H9 (cell line): Measurements from ENCODE around the gene TYW1. TPM values are rescaled to one million over a fixed set of nuclear protein-coding genes. Genes with fewer than 3 reads are reported as not detected.
"Not testable (repeated sequence)": the region's sequence is repeated elsewhere in the genome, so short reads cannot be mapped to it uniquely, and the experiment has no call there.

ENCODE experiments used
- DNase-seq: peaks from one replicate; pipeline ENCODE4 v3.0.0-alpha.2; 2017
- H2AFZ ChIP-seq: one replicate; pipeline ENCODE4 v1.6.1; 2013; ENCODE audit warnings: mild to moderate bottlenecking, low read length, control low read depth, moderate library complexity
- H2AK5ac ChIP-seq: 2 replicates; pipeline ENCODE4 v1.6.1; 2013; ENCODE audit warnings: low read length, control low read depth, mixed read lengths; ENCODE audit not compliant: insufficient read length
- H2BK120ac ChIP-seq: one replicate; pipeline ENCODE4 v1.6.1; 2013; ENCODE audit warnings: low read depth, mild to moderate bottlenecking, low read length, control low read depth, inconsistent platforms; ENCODE audit not compliant: poor library complexity, severe bottlenecking
- H2BK12ac ChIP-seq: 2 replicates; pipeline ENCODE4 v1.6.1; 2013; ENCODE audit warnings: low read length, control low read depth, mixed read lengths, low read depth; ENCODE audit not compliant: insufficient read length
- H2BK15ac ChIP-seq: 2 replicates; pipeline ENCODE4 v1.6.1; 2013; ENCODE audit warnings: low read depth, low read length, control low read depth
- H2BK20ac ChIP-seq: one replicate; pipeline ENCODE4 v1.6.1; 2013; ENCODE audit warnings: low read depth, mild to moderate bottlenecking, low read length, control low read depth, inconsistent platforms; ENCODE audit not compliant: poor library complexity, severe bottlenecking
- H2BK5ac ChIP-seq: 2 replicates; pipeline ENCODE4 v1.6.1; 2013; ENCODE audit warnings: low read length, control low read depth, mixed read lengths; ENCODE audit not compliant: insufficient read length
- H3K14ac ChIP-seq: 2 replicates; pipeline ENCODE4 v1.6.1; 2013; ENCODE audit warnings: low read length, control low read depth; ENCODE audit not compliant: insufficient read depth
- H3K18ac ChIP-seq: 2 replicates; pipeline ENCODE4 v1.6.1; 2013; ENCODE audit warnings: low read depth, mild to moderate bottlenecking, mixed read lengths, low read length, control low read depth; ENCODE audit not compliant: insufficient read length
- H3K23ac ChIP-seq: 2 replicates; pipeline ENCODE4 v1.6.1; 2013; ENCODE audit warnings: low read length, control low read depth, mixed read lengths, low read depth; ENCODE audit not compliant: insufficient read length
- H3K23me2 ChIP-seq: 2 replicates; pipeline ENCODE4 v1.6.1; 2013; ENCODE audit warnings: low read depth, mild to moderate bottlenecking, mixed read lengths, low read length, control low read depth; ENCODE audit not compliant: insufficient read length, poor library complexity, severe bottlenecking
- H3K27ac ChIP-seq: 2 replicates; pipeline ENCODE4 v1.5.1; 2013; ENCODE audit warnings: low read length, control low read depth, mixed read lengths, low read depth; ENCODE audit not compliant: insufficient read length
- H3K27me3 ChIP-seq: 2 replicates; pipeline ENCODE4 v1.6.1; 2013; ENCODE audit warnings: low read length, control low read depth, inconsistent platforms; ENCODE audit not compliant: insufficient read depth
- H3K4ac ChIP-seq: 2 replicates; pipeline ENCODE4 v1.6.1; 2013; ENCODE audit warnings: low read depth, mild to moderate bottlenecking, control low read depth, inconsistent platforms, low read length, moderate library complexity
- H3K4me1 ChIP-seq: 2 replicates; pipeline ENCODE4 v1.6.1; 2013; ENCODE audit warnings: low read length, control low read depth, inconsistent platforms; ENCODE audit not compliant: insufficient read depth
- H3K4me2 ChIP-seq: 2 replicates; pipeline ENCODE4 v1.6.1; 2013; ENCODE audit warnings: low read length, control low read depth, mixed read lengths; ENCODE audit not compliant: insufficient read length, insufficient read depth
- H3K56ac ChIP-seq: 2 replicates; pipeline ENCODE4 v1.6.1; 2013; ENCODE audit warnings: low read depth, mild to moderate bottlenecking, mixed read lengths, low read length, control low read depth; ENCODE audit not compliant: insufficient read length
- H3K79me1 ChIP-seq: 2 replicates; pipeline ENCODE4 v1.6.1; 2013; ENCODE audit warnings: low read depth, mild to moderate bottlenecking, moderate library complexity, low read length, control low read depth, inconsistent platforms; ENCODE audit not compliant: insufficient read depth, poor library complexity, severe bottlenecking
- H3K79me2 ChIP-seq: 2 replicates; pipeline ENCODE4 v1.6.1; 2013; ENCODE audit warnings: low read length, control low read depth, inconsistent platforms; ENCODE audit not compliant: insufficient read depth
- H3K9ac ChIP-seq: 2 replicates; pipeline ENCODE4 v1.6.1; 2013; ENCODE audit warnings: low read length, control low read depth, mixed read lengths; ENCODE audit not compliant: insufficient read length; ENCODE audit errors: extremely low read depth
- H3K9me3 ChIP-seq: one replicate; pipeline ENCODE4 v1.6.1; 2013; ENCODE audit warnings: low read depth, low read length, inconsistent platforms; ENCODE audit not compliant: control insufficient read depth
- H3T11ph ChIP-seq: one replicate; pipeline ENCODE4 v1.6.1; 2013; ENCODE audit warnings: mild to moderate bottlenecking, low read length, control low read depth, inconsistent platforms
- H4K20me1 ChIP-seq: one replicate; pipeline ENCODE4 v1.6.1; 2013; ENCODE audit not compliant: control insufficient read depth, insufficient read length, insufficient read depth
- H4K5ac ChIP-seq: 2 replicates; pipeline ENCODE4 v1.6.1; 2013; ENCODE audit warnings: low read depth, mild to moderate bottlenecking, mixed read lengths, low read length, control low read depth; ENCODE audit not compliant: insufficient read length
- H4K8ac ChIP-seq: replicated peaks from 2 replicates; pipeline ENCODE4 v1.6.1; 2013; ENCODE audit warnings: low read length, control low read depth, mixed read lengths, low read depth; ENCODE audit not compliant: insufficient read length
- H4K91ac ChIP-seq: 2 replicates; pipeline ENCODE4 v1.6.1; 2013; ENCODE audit warnings: low read depth, mild to moderate bottlenecking, moderate library complexity, mixed read lengths, low read length, control low read depth; ENCODE audit not compliant: insufficient read length
- H3K27ac Mint-ChIP-seq, 3 experiments: 2 replicates in 2 of 3; 3 replicates in 1 of 3; pipeline ENCODE4 v1.8.0; 2020 to 2021; ENCODE audit warnings: mixed read lengths in 3 of 3, mild to moderate bottlenecking in 1 of 3, moderate library complexity in 1 of 3
- H3K27me3 Mint-ChIP-seq: 2 replicates; pipeline ENCODE4 v1.8.0; 2021; ENCODE audit warnings: low read depth, mild to moderate bottlenecking, moderate library complexity, mixed read lengths
- H3K36me3 Mint-ChIP-seq, 3 experiments: 2 replicates in 2 of 3; 3 replicates in 1 of 3; pipeline ENCODE4 v1.8.0; 2020 to 2021; ENCODE audit warnings: low read depth in 3 of 3, mixed read lengths in 3 of 3; ENCODE audit not compliant: insufficient read depth in 1 of 3
- H3K4me1 Mint-ChIP-seq, 2 experiments: 2 replicates each; pipeline ENCODE4 v1.8.0; 2020; ENCODE audit warnings: mixed read lengths in 2 of 2
- H3K4me3 Mint-ChIP-seq, 2 experiments: 2 replicates in 1 of 2; 3 replicates in 1 of 2; pipeline ENCODE4 v1.8.0; 2020 to 2021; ENCODE audit warnings: mild to moderate bottlenecking in 2 of 2, mixed read lengths in 2 of 2, moderate library complexity in 1 of 2
- H3K9me3 Mint-ChIP-seq, 2 experiments: 2 replicates in 1 of 2; 3 replicates in 1 of 2; pipeline ENCODE4 v1.8.0; 2020; ENCODE audit warnings: mild to moderate bottlenecking in 2 of 2, mixed read lengths in 2 of 2, moderate library complexity in 1 of 2
- WGBS: extraction: QIAGEN DNeasy Blood & Tissue Kit; methylation state at CpG from one replicate; pipeline ENCODE4 v1.1.7; 2013; ENCODE audit warnings: missing lambda C conversion rate, low lambda C conversion rate, mixed read lengths; ENCODE audit not compliant: insufficient read length; ENCODE audit errors: extremely low coverage; 5-methylcytosine and 5-hydroxymethylcytosine counted together
- total RNA-seq: library from RNA; stranded (reverse); gene quantifications from 2 replicates; pipeline ENCODE4 v1.2.1, GENCODE V29; 2021

TYW1 gene
- total RNA-seq, 1 experiment from 2014 or later: 22.3 TPM

DNA sequence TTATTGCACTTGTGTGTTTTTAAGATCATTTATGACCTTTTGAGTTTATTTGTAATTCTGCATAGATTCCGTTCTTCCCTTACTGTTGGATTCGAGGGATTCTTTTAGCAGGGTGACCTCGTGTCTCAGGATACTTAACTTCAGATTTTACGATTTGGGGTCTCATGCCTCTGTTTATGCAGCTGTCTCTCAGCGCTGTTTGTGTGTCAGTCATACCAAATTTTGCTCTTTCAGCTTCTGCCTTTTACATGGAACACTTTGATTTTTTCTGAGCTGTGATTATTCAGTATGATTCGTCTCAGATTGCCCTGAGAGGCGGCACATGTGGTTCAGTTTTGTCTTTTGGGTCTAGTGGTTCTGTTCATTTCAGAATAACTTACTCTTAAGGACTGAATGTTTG, 236.9 kb downstream of the TYW1 start:
- H2AK5ac ChIP-seq, H2BK15ac ChIP-seq, H3K23ac ChIP-seq, H4K8ac ChIP-seq, H2BK12ac ChIP-seq, H3T11ph ChIP-seq, H3K27me3 Mint-ChIP-seq, H3K9me3 Mint-ChIP-seq, H3K56ac ChIP-seq, H2AFZ ChIP-seq, H3K4me3 Mint-ChIP-seq, H3K4ac ChIP-seq, H3K14ac ChIP-seq, DNase-seq, H3K27ac Mint-ChIP-seq, H3K4me2 ChIP-seq, H2BK5ac ChIP-seq, H3K36me3 Mint-ChIP-seq, H3K79me2 ChIP-seq, H3K9me3 ChIP-seq, H4K91ac ChIP-seq, H4K5ac ChIP-seq, H3K9ac ChIP-seq, H2BK20ac ChIP-seq, H4K20me1 ChIP-seq, H3K27ac ChIP-seq, H3K4me1 ChIP-seq, H3K79me1 ChIP-seq, H3K4me1 Mint-ChIP-seq, H3K18ac ChIP-seq, H3K23me2 ChIP-seq, H2BK120ac ChIP-seq, H3K27me3 ChIP-seq: not testable (repeated sequence)
- no CpG with 5 or more reads among the region's 7 CpGs for WGBS

DNA sequence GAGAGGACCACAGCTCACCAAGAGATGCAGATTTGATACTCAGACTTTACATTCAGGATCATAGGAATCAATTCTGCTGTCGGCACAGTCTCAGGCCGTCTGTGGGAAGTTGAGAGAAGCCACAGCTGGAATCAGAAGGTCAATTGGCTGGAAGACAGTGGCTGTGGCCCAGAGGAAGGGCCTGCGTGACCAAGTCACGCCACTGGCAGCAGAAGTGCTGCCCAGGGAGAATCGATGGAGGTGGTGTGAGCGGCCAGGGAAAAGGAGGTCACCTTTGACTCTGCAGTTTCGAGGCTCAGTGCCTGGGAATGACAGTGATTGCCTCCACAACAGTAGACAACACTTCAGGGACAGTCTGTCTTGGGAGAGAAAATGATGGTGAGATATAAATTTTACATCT, 239.6 kb downstream of the TYW1 start:
- not testable (repeated sequence) for H3K14ac ChIP-seq, H3K27me3 Mint-ChIP-seq, H3K36me3 Mint-ChIP-seq, H4K91ac ChIP-seq, DNase-seq, H4K5ac ChIP-seq, H3K18ac ChIP-seq, H2BK20ac ChIP-seq, H3K79me2 ChIP-seq, H3K27ac ChIP-seq, H3K27me3 ChIP-seq, H2BK5ac ChIP-seq, H3K23me2 ChIP-seq, H4K8ac ChIP-seq, H2BK12ac ChIP-seq, H3K9me3 Mint-ChIP-seq, H3K4me3 Mint-ChIP-seq, H3K9ac ChIP-seq, H2AK5ac ChIP-seq, H3K9me3 ChIP-seq, H2AFZ ChIP-seq, H3K23ac ChIP-seq, H2BK120ac ChIP-seq, H2BK15ac ChIP-seq, H3K79me1 ChIP-seq, H4K20me1 ChIP-seq, H3T11ph ChIP-seq, H3K4me1 ChIP-seq, H3K4me2 ChIP-seq, H3K56ac ChIP-seq, H3K4ac ChIP-seq
- peaks cover 8 to 17% of the 10 kb centered on the region in 2 experiments for H3K4me1 Mint-ChIP-seq
- H3K27ac Mint-ChIP-seq: peak overlapping the region in 1 of 3 experiments; percentile 72; a peak in 4 of 7 replicates
- WGBS: no CpG with 5 or more reads among the region's 7 CpGs
